Erythroblast (primary cell): Measurements from ENCODE around the gene FGF14.

Experiments used
- DNase-seq, 2 experiments: peaks; one replicate each; lab custom pipeline; 2025; lab: John Stamatoyannopoulos, UW
- GATA1 ChIP-seq: IDR thresholded peaks from 2 replicates; pipeline ENCODE4 v1.6.1; 2011; ENCODE audit warnings: low read depth, mild to moderate bottlenecking, control low read depth, low read length, moderate library complexity
- POLR2A ChIP-seq: IDR thresholded peaks from 2 replicates; pipeline ENCODE4 v1.6.1; 2011; ENCODE audit warnings: mild to moderate bottlenecking, low read length

FGF14 gene

DNA sequence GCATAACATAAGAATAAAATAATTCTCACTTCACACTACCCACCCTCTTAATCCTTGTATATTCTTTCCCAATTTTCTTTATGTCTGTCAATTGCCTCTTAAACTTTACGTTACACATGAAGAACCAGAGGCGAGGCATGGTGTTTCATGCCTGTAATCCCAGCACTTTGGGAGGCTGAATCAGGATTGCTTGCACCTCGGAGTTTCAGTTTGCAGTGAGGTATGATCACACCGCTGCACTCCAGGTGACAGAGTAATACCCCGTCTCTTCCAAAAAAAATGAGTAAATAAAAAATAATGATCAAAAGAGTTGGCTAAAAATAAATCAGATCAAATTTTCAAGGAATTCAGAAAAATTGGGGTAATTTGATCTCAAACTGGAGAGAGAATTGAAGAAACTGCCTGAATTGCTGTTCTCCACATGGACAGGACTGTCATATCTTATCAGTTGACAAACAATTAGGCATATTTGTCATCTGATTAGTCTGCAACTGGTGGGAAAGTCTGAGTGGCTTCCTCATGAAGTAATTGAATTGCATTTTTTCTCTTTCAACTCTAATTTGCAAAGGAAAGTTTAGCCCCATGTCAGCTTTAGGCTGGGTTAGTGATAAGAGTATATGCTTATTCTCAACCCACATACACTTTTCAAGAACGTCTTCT is 646.5 kb downstream of the FGF14 start:
- TF ChIP-seq GATA1, result no peak
- TF ChIP-seq POLR2A, result no peak
- peak; percentile 10 to 36 for DNase-seq

DNA sequence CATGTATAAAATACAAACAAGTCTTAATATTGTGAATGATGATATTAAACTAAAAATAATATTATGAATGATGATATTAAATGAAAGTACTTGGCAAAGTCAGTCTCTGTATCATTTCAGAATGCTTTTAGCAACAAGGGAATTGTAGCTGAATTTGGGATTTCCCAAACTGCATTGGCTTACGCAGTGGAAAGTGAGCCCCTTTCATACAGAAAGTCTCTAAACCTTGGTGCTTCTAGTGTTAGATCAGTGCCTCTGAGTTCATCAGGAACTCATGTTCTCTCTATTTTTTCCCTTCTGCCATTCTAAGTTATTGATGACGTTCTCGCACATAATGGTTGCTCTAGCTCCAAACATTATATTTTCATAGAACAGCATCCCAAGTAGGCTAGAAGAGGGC is 649.4 kb downstream of the FGF14 start:
- TF ChIP-seq POLR2A (no peak), GATA1 (no peak)
- DNase-seq, result no peak

DNA sequence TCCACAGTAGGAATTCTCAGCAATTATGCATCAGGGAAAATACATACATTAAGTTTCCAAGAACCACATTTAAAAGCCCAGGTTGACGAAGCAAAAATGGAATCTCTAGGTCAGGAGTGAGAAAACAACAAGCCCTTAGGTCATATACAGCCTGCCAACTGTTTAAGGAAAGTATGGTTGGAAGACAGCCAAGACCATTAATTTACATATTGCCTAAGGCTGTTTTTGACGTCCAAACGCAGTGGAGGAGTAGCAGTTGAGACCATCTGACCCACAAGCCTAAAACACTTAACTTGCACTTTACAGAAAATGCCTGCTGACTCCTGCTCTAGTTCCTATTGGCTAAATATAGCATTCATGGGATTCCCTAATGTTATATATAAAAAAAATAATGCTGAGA is 650.4 kb downstream of the FGF14 start:
- DNase-seq, result peak; percentile 61 to 72
- no peak for TF ChIP-seq GATA1
- no peak for TF ChIP-seq POLR2A

DNA sequence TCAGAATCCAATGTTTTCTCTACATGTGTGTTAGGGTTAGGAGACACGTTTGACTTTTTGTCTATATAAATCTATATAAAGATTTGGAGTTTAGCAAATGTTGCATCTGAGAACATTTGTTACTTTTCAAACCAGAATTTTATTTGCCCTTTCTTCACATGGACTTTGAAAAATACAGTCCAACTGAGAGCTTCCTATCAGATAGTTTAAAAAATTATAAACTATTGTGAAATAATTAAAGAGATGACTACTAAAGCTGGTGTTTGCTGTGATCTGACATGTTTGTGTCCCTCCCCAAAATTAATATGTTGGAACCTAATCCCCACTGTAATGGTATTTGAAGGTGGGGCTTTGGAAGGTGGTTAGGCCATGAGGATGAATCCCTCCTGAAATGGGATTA is 652.3 kb downstream of the FGF14 start:
- no peak for DNase-seq
- TF ChIP-seq POLR2A (no peak), GATA1 (no peak)

DNA sequence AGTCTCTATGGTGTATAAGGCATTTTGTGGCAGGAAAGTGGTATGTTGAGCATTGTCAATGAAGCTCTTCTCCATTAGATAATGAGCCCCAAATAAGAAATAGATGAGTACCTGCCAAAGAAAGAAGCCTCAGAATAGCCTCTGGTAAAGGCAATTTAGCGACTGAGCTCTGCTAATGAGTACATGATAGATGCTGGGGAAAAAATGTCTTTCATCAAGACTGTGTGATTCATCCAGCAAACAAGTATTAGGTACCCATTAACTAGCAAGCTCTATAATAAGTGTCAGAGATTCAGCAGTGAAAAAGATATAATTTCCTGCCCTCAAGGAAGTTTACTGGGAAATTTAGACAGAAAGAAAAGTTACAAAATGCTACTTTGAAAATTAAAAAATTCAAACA is 654.8 kb downstream of the FGF14 start:
- TF ChIP-seq GATA1, result no peak
- no peak for TF ChIP-seq POLR2A
- no peak for DNase-seq

DNA sequence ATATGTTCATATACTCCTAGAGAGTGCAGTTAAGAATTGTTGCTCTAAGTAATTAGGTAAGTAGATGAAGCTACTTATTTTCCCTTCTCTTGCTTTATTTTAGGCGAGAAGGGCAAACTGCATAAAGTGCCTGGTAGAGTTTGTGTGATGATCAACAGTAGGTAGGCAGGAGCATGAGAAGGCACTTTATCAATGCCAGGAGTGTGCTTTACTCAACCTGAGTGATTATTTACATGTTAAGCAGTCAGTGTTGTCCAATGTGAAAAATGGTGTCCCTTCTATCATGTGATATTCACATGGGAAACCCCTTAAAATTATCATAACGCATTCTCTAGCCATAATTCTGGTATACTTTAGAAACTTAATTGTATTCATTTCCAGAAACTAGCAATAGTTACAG is 655.3 kb downstream of the FGF14 start:
- TF ChIP-seq GATA1 (no peak), POLR2A (no peak)

DNA sequence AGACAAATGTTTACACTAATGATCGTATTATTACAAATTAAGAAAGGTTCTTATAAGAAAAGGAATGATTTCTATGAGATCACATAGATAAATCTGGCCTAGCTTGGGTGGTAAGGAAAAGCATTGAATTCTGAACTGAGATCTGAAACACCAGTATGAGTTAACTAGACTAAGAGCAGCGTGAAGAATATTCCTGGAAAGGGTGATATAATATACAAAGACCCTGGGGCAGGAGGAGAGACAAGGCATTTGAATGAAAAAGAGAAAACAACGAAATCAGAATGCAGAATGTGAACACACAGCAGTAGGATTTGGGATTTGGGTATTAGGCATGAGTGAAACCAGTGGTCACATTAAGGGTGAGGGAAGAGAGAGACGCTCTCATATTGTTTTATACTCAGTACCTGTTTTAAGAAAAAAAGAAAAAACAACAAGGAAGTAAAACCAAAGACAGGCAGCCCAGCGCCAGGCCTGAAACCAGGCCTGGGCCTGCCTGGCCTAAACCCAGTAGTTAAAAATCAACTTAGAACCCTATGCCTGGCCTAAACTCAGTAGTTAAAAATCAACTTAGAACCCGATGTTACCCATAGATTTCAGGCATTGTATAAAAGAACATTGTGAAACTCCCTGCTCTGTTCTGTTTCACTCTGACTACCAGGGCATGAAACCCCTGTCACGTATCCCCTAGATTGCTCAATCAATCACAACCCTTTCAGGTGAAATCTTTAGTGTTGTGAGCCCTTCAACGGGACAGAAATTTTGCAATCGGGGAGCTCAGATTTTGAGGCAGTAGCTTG is 662.3 kb downstream of the FGF14 start:
- DNase-seq, result no peak
- no peak for TF ChIP-seq POLR2A
- no peak for TF ChIP-seq GATA1

More for the DNA sequence above, 655.3 kb downstream of the FGF14 start:
- DNase-seq, result no peak

DNA sequence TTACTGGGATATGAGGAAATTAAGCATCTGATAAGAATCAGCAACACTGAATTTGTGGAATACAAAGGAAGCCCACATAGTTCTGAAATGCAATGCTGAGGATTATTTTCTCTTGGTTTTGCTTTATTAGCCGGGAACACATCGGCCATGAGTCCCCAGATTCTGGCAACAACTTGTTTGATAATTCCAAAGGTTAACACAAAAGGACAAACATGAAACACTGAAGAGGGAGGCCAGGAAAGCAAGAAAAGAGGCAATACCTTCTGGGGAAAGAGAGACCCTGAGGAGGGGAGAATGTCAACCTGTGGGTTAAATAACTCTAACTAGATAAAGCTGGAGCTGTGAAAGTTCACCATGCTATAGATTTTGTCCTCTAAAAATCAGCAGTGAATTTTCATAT is 663.5 kb downstream of the FGF14 start:
- TF ChIP-seq POLR2A, result no peak
- no peak for TF ChIP-seq GATA1
- DNase-seq, result no peak

DNA sequence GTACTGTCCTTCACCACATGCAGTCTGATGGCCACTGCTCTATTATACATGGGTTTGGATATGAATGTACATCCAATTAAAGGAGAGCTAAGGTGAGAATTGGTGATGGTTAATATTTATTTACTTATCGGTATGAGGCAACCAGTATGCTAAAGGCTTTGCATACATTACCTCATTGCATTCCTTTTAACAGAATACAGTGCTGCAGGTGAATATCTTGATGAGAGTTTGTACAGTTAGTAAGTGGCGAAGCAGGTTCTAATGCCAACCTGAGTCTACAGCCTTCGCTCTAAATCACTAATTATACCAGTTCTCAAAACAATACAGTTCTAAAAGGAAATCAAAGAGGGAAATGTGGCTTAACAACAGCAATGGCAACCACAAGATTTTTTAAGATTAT is 665.3 kb downstream of the FGF14 start:
- no peak for TF ChIP-seq GATA1
- DNase-seq, result no peak

DNA sequence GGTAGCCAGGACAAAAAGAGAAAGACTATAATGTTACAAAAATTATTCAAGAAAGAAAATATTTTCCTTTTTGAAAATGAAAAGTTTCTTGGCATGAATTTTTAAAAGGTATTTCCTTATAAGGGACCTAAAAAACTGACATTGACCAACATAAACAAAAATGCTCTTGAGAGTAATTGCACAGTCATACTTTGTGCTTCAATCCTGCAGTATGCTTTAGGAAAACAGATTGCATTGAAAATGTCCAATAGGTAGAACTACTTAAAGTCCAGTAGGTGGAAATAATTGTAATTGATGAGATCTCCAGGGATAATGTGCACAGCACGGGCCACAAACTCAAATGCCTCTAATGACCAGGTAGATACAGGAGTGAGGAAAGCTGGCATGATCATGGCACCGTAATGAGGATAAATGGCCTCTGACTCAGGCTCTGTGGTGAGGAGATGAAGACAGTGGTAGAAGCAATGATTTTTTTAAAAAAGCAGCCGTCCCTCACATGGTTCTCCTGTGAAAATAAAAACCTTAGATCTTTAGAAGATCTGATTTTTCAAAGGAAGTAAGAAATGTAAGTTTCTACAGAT is 671.3 kb downstream of the FGF14 start:
- TF ChIP-seq GATA1, result no peak
- no peak for TF ChIP-seq POLR2A

DNA sequence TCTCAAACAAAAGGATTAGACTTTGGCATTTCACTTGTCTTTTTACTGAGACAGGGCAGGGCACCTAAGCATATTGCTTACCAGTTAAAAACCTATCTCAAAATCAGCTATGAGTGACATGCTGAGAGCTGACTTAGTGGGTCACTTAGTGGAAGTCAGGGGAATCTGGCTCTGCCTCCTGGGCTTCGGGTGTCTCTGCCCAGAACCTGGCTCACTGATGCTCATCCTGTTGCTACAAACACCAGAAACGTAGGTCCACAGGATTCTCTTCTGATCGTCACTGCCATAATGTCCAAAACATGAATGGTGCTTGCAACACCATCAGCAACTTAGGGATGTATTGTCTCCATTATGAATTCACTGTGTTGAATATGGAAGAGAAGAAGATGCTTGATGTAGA is 673.2 kb downstream of the FGF14 start:
- TF ChIP-seq GATA1, result no peak
- TF ChIP-seq POLR2A, result no peak
- no peak for DNase-seq

More for the DNA sequence above, 671.3 kb downstream of the FGF14 start:
- no peak for DNase-seq

DNA sequence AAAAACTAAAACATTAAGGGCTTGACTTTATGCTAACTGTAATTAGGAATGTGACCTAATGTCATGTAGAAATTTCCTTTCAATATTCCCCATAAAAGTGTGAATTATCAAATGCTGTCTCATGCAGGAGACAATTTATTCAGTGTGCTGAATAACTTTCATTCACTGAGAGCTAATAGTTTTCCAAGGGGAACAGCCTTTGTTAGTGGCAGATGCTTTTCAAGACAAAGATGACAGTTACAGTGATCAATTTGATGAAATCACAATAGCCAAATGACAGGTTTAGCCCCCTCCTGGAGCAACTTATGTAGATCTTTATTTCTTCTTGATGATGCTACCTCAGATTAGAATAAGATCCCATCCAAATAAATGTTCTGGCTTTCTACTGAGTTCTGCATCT is 673.8 kb downstream of the FGF14 start:
- DNase-seq, result no peak
- no peak for TF ChIP-seq POLR2A
- TF ChIP-seq GATA1, result no peak

DNA sequence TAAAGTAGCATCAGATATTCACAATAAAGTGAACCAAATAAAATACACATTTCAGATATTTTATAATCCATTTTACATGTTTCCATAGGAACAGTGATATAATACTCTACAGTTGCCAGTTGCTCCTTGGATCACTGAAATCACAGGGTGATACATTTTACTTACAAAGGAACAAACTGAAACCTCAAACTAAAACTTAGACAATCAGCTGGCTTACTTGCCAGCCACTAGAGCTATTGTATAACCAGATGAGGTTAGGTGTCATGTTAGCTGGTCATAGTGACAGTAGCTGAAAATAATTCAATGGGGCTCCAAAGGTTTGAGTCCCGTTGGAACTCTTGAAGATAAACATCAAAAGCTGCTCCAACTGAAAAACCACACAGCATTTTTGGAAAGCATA is 674.7 kb downstream of the FGF14 start:
- TF ChIP-seq POLR2A, result no peak
- DNase-seq, result no peak

DNA sequence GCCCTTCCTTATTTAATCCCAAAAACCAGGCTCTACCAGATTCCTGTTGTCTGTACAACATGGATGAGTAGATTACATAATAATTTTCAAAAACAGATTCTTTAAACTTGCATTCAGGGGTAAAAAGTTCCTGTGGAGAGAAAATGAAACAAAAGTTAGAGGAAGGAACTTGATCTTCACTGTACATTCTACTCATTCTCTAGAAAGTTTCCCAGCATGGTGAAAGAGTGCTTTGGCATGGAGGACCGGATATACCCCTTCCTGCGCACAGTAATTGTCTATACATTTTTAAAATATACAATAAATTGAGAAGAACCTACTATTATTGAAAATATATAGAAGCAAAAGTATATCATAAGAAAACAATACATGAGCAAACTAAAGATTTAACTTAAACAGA is 675.2 kb downstream of the FGF14 start:
- no peak for TF ChIP-seq GATA1
- TF ChIP-seq POLR2A, result no peak
- DNase-seq, result no peak

DNA sequence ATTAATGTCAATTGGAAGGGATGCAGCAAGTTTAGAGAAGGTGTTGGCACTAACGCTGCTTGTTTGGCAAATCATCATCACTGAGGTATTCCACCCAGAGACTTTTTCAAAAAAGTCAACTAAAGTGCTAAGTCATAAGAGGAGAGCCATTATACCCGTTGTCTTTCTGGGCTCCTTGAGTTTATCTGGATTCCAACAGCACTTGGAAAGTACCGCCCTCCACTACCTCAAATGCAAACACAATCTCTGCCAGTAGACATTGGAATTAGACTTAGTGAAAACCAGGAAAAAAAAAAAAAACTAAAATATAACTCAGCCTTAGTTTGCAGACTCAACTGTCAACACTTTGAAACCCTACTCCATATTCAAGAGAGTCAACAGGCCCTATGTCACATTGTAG is 683.4 kb downstream of the FGF14 start:
- no peak for DNase-seq
- TF ChIP-seq GATA1 (no peak), POLR2A (no peak)

DNA sequence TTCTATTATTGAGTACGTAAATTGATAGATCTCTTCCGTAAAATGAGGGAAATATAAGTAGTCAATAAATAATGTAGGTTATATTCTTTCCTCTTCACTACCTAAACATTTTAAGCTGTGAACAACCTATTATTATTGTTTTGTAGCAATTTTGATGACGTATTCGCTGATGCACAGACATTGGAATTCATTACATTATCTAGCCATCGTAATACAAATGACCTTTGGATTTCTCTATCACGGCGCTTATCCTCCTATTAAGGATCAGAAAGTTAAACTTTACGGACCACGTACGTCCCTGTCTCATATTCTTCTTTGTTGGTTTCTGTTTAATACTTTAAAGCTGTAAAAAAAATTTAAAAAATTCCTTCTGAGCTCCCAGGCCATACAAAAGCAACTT is 684.5 kb downstream of the FGF14 start:
- TF ChIP-seq POLR2A, result no peak
- no peak for TF ChIP-seq GATA1
- DNase-seq, result no peak
